ENCODE results near the gene CHEK1. TPM values are rescaled to one million over a fixed set of nuclear protein-coding genes. Genes with fewer than 3 reads are reported as not detected.

Gene CHEK1
- total RNA-seq, 1 experiment from 2014 or later = 50.9 TPM

DNA sequence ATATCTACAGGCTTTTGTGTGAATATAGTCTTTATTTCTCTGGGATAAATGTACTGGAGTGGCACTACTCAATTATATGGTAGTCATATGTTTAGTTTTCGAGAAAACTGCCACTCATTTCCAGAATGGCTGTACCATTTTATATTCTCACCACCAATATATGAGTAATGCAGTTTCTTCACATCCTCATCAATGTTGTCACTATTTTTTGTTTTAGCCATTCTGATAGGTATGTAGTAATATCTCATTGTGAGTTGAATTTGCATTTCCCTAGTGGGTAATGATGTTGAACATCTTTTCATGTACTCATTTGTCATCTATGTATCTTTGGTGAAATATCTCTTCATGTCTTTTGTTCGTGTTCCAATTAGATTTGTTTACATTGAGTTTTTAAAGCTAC, 37.7 kb downstream of the CHEK1 start:
- Histone ChIP-seq H3K9me3 (replicated peaks) (no peaks in the 10 kb centered on the region), H3K36me3 (peaks cover 21% of the 10 kb centered on the region), H3K27me3 (no peaks in the 10 kb centered on the region), H3K4me3 (no peak overlapping the region), H3K4me1 (no peaks in the 10 kb centered on the region), H3K27ac (no peak overlapping the region)
- DNase-seq = no peak

DNA sequence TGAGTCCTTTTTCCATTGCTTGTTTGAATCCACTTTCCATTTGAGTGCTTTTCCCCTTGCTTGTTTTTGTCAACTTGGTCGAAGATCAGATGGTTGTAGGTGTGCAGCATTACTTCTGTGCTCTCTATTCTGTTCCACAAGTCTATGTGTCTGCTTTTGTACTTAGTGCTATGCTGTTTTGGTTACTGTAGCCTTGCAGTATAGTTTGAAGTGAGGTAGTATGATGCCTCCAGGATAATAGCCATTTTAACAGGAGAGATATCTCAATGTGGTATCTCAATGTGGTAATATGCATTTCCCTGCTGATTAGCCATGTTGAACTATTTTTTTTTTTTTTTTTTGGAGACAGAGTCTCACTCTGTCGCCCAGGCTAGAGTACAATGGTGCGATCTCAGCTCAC, 38.9 kb downstream of the CHEK1 start:
- Histone ChIP-seq H3K9me3 (replicated peaks) (no peaks in the 10 kb centered on the region), H3K36me3 (peaks cover 21% of the 10 kb centered on the region), H3K27me3 (no peaks in the 10 kb centered on the region), H3K27ac (no peak overlapping the region), H3K4me3 (no peak overlapping the region), H3K4me1 (no peaks in the 10 kb centered on the region)
- DNase-seq = no peak

DNA sequence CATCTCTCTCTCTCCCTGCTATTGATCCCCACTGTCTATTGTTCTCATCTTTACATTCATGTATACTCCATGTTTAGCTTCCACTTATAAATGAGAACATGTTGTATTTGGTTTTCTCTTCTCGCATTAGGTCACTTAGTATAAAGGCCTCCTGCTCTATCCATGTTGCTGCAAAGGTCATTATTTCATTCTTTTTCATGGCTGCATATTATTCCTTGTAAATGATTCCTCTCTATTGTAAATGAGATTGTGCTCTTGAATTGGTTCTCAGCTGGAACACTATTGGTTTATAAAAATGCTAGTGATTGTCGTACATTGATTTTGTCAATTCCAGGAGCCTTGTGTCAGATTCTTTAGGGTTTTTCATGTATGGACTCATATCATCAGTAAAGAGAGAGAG, 42.2 kb downstream of the CHEK1 start:
- no peaks in the 10 kb centered on the region for H3K9me3 ChIP-seq (replicated peaks)
- H3K36me3 ChIP-seq = peaks cover 16% of the 10 kb centered on the region
- H3K27ac ChIP-seq = no peak overlapping the region
- no peaks in the 10 kb centered on the region for H3K4me1 ChIP-seq
- no peak overlapping the region for H3K4me3 ChIP-seq
- no peaks in the 10 kb centered on the region for H3K27me3 ChIP-seq
- no peak for DNase-seq

DNA sequence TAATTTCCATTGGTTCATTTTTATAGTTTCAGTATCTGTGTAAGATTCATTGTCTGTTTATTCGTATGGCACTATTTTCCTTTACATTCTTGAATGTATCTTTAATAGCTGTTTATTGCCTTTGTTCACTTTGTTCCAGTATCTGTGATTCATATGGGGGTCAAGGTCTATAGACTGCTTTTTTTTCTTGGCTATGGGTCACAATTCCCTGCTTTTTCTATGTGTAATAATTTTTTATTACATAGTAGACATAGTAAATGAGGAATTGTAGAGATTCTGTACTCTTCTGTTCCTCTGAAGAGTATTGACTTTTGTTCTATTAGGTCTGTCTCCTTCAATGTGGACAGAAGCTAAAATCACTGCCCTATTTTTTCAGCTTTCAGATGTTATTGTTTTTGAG, 45.2 kb downstream of the CHEK1 start:
- Histone ChIP-seq H3K36me3 (peaks cover 13% of the 10 kb centered on the region), H3K27ac (no peak overlapping the region), H3K4me1 (no peaks in the 10 kb centered on the region), H3K9me3 (replicated peaks) (no peaks in the 10 kb centered on the region), H3K27me3 (no peaks in the 10 kb centered on the region), H3K4me3 (no peak overlapping the region)
- no peak for DNase-seq

DNA sequence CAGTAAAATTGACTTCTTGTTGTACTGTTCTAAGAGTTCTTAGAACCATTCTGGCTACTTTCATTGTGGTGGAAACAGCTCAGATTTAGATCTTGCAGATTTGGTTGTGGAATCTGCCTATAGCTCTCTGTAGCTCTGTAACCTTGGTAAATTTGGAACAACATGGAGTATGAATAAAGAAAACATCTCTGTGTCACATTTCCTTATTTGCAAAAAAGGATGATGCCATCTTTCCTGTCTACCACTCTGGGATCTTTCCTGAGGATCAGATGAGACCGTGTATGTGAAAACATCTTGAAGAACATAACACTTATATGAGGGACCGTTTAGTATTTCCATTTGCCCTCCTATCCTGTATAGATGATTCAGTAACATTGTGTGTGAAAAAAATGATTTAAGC, 46.6 kb downstream of the CHEK1 start:
- H3K27ac ChIP-seq = no peak overlapping the region
- DNase-seq = no peak
- H3K9me3 ChIP-seq (replicated peaks) = no peaks in the 10 kb centered on the region
- H3K4me3 ChIP-seq = no peak overlapping the region
- H3K4me1 ChIP-seq = no peaks in the 10 kb centered on the region
- H3K27me3 ChIP-seq = no peaks in the 10 kb centered on the region
- peaks cover 17% of the 10 kb centered on the region for H3K36me3 ChIP-seq

DNA sequence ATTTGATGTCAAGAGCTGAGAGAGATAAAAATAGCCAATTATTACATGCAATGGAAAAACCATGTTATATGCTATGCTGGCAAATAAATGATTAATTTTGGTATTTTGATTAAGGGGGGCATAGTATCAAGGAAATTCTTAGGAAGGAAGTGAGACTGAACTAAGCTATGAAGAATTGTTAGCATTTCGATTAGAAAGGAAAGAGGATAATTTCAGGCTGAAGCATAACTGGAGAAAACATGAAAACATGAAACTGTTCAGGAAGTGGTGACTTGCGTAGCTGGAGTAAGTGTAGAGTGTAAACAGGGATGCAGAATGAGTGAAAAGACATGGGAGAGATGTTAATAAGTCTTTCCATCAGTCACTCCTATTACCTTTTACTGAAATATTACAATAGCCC, 49.2 kb downstream of the CHEK1 start:
- peaks cover 22% of the 10 kb centered on the region for H3K36me3 ChIP-seq
- no peaks in the 10 kb centered on the region for H3K9me3 ChIP-seq (replicated peaks)
- no peak for DNase-seq
- no peak overlapping the region for H3K27ac ChIP-seq
- no peaks in the 10 kb centered on the region for H3K4me1 ChIP-seq
- no peaks in the 10 kb centered on the region for H3K27me3 ChIP-seq
- H3K4me3 ChIP-seq = no peak overlapping the region

DNA sequence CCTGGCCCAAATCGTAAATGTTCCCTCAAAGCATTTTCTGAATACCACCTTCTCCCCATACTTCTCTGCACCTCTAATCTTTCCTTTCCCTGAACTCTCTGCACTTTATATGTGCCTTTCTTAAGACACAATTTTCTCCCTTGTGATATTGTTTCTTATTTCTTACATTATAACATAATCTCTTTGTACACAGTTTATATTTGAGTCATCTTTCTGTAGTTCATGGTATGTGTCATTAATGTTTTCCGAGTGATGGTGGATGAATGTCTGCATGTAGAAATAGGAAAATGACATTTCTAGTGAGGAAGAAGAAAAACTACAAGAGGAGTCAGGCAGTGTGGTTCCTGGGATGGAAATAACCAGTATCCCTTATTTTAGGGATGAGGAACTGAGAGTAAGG, 50.2 kb downstream of the CHEK1 start:
- Histone ChIP-seq H3K36me3 (peaks cover 22% of the 10 kb centered on the region), H3K4me1 (no peaks in the 10 kb centered on the region), H3K4me3 (no peak overlapping the region), H3K9me3 (replicated peaks) (no peaks in the 10 kb centered on the region), H3K27me3 (no peaks in the 10 kb centered on the region), H3K27ac (no peak overlapping the region)
- DNase-seq = no peak

DNA sequence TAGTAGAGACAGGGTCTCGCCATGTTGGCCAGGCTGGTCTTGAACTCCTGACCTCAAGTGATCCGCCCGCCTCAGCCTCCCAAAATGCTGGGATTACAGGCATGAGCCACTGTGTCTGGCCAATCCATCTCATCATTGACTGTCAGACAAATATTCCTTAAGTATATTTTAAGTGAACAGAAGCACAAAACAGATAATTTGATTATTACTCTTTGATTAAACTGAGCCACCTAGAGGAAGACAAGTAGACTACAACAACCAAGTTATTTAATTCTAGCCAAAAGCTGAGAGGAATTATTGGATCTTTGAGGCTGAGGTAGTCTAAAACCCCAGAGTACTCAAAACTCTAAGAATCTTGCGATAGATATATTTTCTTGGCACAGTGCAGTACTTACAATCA, 54.4 kb downstream of the CHEK1 start:
- H3K36me3 ChIP-seq = peaks cover 20% of the 10 kb centered on the region
- no peaks in the 10 kb centered on the region for H3K27me3 ChIP-seq
- no peaks in the 10 kb centered on the region for H3K4me1 ChIP-seq
- H3K4me3 ChIP-seq = no peak overlapping the region
- H3K27ac ChIP-seq = no peak overlapping the region
- no peaks in the 10 kb centered on the region for H3K9me3 ChIP-seq (replicated peaks)
- DNase-seq = no peak

DNA sequence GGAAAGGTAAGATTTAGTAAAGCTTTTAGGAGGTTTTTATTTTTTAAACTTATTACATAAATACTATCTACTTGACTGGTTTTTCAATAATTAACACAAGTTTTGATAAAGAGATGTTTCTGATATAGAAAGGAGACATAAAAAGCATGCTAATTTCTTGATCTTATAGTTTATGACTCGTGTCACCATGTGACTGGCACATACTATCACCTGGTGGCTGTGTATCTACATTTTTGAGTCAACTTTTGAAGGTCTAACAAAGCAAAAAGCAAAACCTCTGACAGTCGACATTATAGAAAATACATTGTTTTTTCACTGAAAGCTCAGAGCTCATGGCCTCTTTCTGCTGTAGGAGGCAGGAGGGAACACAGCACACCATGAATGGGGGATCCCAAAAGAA, 54.9 kb downstream of the CHEK1 start:
- Histone ChIP-seq H3K27ac (no peak overlapping the region), H3K9me3 (replicated peaks) (no peaks in the 10 kb centered on the region), H3K27me3 (no peaks in the 10 kb centered on the region), H3K4me3 (no peak overlapping the region), H3K36me3 (peaks cover 20% of the 10 kb centered on the region), H3K4me1 (no peaks in the 10 kb centered on the region)
- no peak for DNase-seq

DNA sequence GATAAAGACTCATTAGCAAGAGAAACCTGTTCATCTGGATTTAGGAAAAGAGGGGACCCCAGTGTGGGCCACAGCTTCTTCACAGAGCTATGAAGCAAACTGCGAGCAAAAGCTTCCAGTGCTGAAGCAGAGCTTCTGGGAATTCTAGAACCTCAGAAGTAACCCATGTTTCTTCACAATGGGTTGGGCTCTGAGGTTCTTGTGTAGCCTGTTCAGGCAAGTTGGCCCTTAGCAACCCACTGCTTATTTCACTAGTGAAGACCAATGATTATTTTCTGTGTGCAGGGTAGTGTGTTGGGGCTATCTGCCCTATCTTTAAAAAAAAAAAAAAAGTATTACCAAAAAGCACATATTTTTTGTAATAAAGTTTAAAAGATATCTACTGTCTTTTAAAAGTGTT, 55.8 kb downstream of the CHEK1 start, which contains the start of gene ACRV1:
TSS of gene ACRV1 (minus strand) at position 101 of the 400 bp plus-strand sequence. CDS start at position 34, 67 bp downstream.
- Histone ChIP-seq H3K4me1 (no peaks in the 10 kb centered on the region), H3K27ac (no peak within 1 kb of the TSS), H3K4me3 (no peak within 1 kb of the TSS), H3K27me3 (no peaks in the 10 kb centered on the region), H3K9me3 (replicated peaks) (no peaks in the 10 kb centered on the region), H3K36me3 (peaks cover 20% of the 10 kb centered on the region; the same call in 1 of the 2 replicates)
- no peak for DNase-seq

DNA sequence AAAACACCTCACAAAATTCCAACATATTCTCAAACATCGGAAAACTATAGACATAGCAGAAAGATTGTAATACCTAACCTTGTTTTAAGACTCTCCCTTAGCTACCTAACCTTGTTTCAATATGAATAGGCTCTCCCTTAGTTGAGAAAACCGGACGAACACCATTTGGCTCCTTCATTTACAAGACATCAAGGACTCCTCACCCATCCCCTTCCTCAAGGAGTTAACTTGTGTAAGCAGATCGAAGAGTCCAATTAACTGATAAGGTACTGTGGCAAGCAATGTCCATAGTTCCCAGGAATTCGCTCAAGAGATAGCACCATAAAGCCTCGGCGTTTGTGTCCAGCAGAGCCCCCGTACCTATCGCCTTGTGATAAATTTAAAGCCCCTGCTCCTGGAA, 60.3 kb downstream of the CHEK1 start:
- Histone ChIP-seq H3K4me3 (no peak overlapping the region), H3K9me3 (replicated peaks) (no peaks in the 10 kb centered on the region), H3K4me1 (no peaks in the 10 kb centered on the region; the same call in 1 of the 2 replicates), H3K27me3 (no peaks in the 10 kb centered on the region), H3K27ac (no peak overlapping the region), H3K36me3 (no peaks in the 10 kb centered on the region)
- DNase-seq = no peak

DNA sequence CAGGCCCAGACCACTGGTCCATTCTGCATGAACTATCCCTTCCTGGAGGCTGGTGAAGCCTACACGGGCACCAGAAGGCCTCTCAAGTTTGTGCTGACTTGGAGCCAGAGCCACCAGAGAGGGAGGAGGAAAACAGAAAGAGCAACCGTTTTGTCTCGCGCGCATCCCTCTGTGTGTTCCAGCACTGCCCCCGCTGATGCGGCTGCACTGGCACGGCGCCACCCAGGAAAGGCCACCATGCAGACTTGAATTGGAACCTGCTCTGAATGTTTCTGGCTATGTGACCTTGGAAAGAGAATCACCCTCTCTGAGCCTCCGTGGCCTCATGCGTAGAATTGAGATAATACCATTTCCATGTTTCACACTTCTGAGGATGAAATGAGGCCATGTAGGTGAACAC, 63.1 kb downstream of the CHEK1 start:
- no peaks in the 10 kb centered on the region for H3K27me3 ChIP-seq
- H3K4me3 ChIP-seq = no peak overlapping the region
- no peaks in the 10 kb centered on the region for H3K36me3 ChIP-seq
- no peaks in the 10 kb centered on the region for H3K9me3 ChIP-seq (replicated peaks)
- H3K4me1 ChIP-seq = no peaks in the 10 kb centered on the region; the same call in 1 of the 2 replicates
- no peak for DNase-seq
- H3K27ac ChIP-seq = no peak overlapping the region

DNA sequence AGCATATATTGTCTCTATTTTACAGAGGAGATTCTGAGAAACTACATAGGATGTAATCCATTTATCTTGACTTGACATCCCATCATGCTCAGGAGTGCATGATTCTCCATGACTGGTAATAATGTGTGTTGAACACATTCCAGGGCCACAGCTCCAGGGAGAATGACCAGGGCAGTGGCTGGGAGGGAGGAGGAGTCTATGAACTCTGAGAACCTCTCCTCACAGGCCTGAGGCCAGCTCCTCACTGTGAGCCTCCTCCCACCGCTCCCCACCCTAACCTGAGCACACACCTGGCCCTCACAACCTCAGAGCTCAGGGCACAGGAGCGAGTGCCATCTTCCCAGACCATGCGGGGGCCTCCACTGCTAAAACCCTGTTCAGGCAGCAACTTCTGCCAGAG, 63.7 kb downstream of the CHEK1 start:
- no peaks in the 10 kb centered on the region for H3K27me3 ChIP-seq
- DNase-seq = peak in 1 of 2 experiments; percentile 5
- no peak overlapping the region for H3K27ac ChIP-seq
- H3K4me1 ChIP-seq = no peaks in the 10 kb centered on the region; the same call in 1 of the 2 replicates
- H3K36me3 ChIP-seq = no peaks in the 10 kb centered on the region
- no peak overlapping the region for H3K4me3 ChIP-seq
- no peaks in the 10 kb centered on the region for H3K9me3 ChIP-seq (replicated peaks)

DNA sequence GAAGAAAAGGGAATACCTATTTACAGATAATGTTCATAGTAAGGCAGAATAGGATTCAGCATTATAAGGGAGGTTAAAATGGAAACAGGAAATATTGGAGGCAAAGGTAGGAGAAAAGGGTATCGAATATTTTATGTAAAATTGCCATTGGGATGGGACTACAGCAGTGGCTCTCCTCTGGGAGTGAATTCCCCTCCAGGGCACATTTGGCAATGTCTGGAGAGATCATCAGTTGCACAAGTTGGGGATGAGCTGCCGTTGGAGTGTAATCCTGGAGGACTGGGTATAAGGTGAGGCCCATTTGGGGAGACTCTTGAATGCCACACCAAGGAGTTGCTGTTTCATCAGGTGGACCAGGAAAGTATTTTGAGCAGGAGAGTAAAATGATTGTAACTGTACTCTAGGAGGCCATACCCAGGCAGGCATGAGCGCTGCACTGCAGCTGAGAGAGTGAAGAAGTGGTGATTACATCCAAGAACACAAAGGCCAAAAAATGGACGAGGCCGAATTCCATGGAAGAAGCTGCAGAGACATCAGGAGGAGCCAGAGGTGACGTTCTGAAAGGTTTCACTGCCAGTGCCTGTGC, 64.4 kb downstream of the CHEK1 start:
- Histone ChIP-seq H3K36me3 (no peaks in the 10 kb centered on the region), H3K4me1 (no peaks in the 10 kb centered on the region; the same call in 1 of the 2 replicates), H3K4me3 (no peak overlapping the region), H3K9me3 (replicated peaks) (no peaks in the 10 kb centered on the region), H3K27me3 (no peaks in the 10 kb centered on the region), H3K27ac (no peak overlapping the region)
- DNase-seq = peak in 1 of 2 experiments; percentile 13

DNA sequence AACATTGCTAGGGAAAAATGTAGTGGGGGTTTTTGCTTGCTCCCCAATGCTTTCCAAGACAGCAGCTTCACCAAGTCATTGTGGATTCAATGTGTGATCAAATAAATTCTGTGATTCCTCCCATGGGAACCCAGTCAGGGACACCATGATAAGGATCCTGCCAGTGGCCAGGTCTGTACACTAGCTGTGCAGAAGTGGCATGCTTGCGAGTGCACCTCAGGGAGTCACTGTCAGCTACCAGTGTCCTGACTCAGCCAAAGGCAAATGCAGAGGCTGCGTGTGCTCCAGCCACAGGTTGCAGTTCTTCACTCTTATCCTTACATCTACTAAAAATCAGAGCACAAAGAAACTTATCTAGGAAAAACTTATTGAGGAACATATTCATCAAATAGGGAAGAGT, 65.0 kb downstream of the CHEK1 start:
- Histone ChIP-seq H3K36me3 (no peaks in the 10 kb centered on the region), H3K9me3 (replicated peaks) (no peaks in the 10 kb centered on the region), H3K4me1 (no peaks in the 10 kb centered on the region; the same call in 1 of the 2 replicates), H3K4me3 (no peak overlapping the region), H3K27ac (no peak overlapping the region), H3K27me3 (no peaks in the 10 kb centered on the region)
- no peak for DNase-seq

DNA sequence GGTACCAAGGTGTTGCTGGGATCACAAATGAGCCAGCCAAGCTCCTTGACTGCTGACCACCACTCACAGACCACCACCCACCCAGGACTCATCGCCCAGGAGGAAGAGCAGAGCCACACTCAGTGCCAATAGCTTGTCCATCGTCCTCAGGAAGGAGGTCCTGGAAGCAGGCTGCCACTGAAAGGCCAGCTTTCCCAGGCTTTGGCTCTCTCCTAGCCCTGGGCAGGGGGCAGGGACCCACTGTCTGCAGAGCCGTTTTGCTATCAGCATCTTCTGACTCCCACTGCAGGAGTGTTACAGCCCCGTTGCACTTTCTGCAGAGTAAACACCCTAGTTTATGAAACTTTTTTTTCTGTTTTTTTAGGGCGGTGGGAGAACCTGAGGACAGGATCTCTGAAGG, 67.9 kb downstream of the CHEK1 start:
- Histone ChIP-seq H3K4me3 (no peak overlapping the region), H3K4me1 (no peaks in the 10 kb centered on the region; the same call in 1 of the 2 replicates), H3K27ac (no peak overlapping the region), H3K27me3 (no peaks in the 10 kb centered on the region), H3K36me3 (no peaks in the 10 kb centered on the region), H3K9me3 (replicated peaks) (no peaks in the 10 kb centered on the region)
- no peak for DNase-seq
